ENCODE measurements around the gene STAT1.
A peak's percentile ranks its signal among the peaks of the same experiment; 100 is the strongest.

The STAT1 gene

GRCh38 chr2:190981333-190981732, 32.6 kb downstream of the STAT1 start:
- no peak for DNase-seq (ENCODE audit: extremely low read depth, low read depth)
- no peak for TF ChIP-seq CTCF (IDR thresholded peaks at IDR 0.05; ENCODE audit: low read depth, low read length, missing control alignments)

DNA sequence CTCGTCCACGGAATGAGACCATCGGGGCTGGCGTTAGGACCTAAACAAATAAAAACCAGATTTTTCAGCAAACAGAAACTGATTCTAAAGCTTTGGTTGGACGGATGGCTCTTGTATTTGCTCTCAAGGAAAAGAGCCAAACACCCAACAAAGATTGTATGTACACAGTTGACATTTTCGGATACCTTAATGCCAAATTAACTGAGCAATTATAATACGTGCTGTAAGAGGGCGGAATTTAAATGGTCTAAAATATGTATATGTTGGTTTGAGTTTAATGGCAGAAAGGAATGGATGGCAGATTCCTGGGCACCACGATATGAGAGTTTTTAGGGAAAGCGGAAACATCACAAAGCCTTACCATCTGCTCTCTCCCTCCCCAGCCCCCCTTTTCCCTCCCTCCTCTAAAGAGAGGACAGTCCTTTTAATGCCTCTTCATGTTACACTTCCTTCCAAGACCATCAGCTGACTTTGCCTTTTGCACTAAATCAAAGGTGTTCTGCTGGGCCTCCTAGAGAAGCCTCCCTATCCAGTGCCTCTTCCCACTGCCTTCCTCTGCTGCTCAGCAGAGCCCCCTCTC, 33.3 kb downstream of the STAT1 start:
- TF ChIP-seq CTCF (IDR thresholded peaks at IDR 0.05; ENCODE audit: low read depth, low read length, missing control alignments), result no peak
- no peak overlapping the region for H3K4me3 ChIP-seq (replicated peaks; ENCODE audit: low read depth, low read length)

More at GRCh38 chr2:190981333-190981732, 32.6 kb downstream of the STAT1 start:
- H3K4me3 ChIP-seq (replicated peaks; ENCODE audit: low read depth, low read length), result no peak overlapping the region

DNA sequence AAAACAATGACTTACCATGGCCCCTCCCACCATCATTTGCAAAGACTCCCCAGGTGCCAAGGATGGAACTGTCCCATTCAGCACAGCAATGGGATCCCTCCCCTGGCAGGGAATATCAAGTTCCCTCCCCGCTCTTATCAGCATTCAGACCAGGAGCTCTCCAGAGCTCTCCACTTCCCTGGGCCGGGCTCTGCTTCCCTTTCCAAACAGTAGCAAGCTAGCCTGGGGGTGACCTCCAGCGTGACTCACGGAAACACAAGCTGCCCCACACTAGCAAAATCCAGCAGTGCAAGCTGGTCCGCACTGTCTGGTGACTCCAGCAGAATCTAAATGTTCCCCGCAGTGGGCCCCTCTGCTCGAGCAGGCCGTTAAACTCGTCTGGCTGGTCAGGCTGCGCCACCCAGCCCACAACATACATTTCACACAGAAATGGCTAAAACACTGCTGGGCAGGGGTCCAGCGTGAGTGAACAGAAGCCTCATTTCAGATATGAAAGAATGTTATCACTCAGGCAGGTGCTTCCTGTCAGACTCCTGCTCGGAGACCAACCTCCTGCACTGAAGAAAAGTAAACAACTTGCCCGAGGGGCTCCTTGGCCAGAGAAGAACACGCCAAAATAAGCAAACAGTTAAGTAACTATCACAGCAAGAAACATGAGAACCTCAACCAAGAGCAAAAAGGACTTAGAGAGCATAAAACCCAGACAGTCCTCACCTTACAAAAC, 33.9 kb downstream of the STAT1 start:
- DNase-seq (ENCODE audit: extremely low read depth, low read depth), result no peak
- no peak for TF ChIP-seq CTCF (IDR thresholded peaks at IDR 0.05; ENCODE audit: low read depth, low read length, missing control alignments)
- no peak overlapping the region for H3K4me3 ChIP-seq (replicated peaks; ENCODE audit: low read depth, low read length)

More for the DNA sequence above, 33.3 kb downstream of the STAT1 start:
- DNase-seq (ENCODE audit: extremely low read depth, low read depth), result no peak

- H3K4me3 ChIP-seq (replicated peaks; ENCODE audit: low read depth, low read length), result no peak overlapping the region
- peak; percentile 30 for DNase-seq (ENCODE audit: extremely low read depth, low read depth)
- no peak for TF ChIP-seq CTCF (IDR thresholded peaks at IDR 0.05; ENCODE audit: low read depth, low read length, missing control alignments)
Observed at GRCh38 chr2:190978389-190979053, 35.5 kb downstream of the STAT1 start.

GRCh38 chr2:190977505-190977904, 36.5 kb downstream of the STAT1 start:
- no peak for TF ChIP-seq CTCF (IDR thresholded peaks at IDR 0.05; ENCODE audit: low read depth, low read length, missing control alignments)
- no peak for DNase-seq (ENCODE audit: extremely low read depth, low read depth)
- H3K4me3 ChIP-seq (replicated peaks; ENCODE audit: low read depth, low read length), result no peak overlapping the region

DNA sequence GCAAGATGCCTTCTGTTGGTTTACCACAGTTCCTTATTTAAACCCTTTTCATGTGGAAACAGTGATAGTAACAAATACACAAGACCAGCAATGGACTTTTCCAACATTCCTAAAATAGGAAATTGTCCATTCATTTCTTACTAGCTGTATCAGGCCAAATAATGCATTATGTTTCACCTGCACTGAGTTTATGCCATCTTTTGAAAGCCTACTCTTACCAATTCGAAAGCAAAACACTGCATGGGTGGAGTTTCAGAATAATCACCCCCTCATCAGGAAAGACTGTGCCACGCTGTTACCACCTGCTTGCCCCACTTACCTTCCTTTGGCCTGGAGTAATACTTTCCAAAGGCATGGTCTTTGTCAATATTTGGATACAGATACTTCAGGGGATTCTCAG, 37.5 kb downstream of the STAT1 start:
- no peak overlapping the region for H3K4me3 ChIP-seq (replicated peaks; ENCODE audit: low read depth, low read length)
- no peak for DNase-seq (ENCODE audit: extremely low read depth, low read depth)
- TF ChIP-seq CTCF (IDR thresholded peaks at IDR 0.05; ENCODE audit: low read depth, low read length, missing control alignments), result no peak

All from HFF-Myc (cell line).